HG02970 (cell line): ENCODE results near the gene TMEM273.
A peak's percentile ranks its signal among the peaks of the same experiment; 100 is the strongest.

ENCODE experiments used
- ATAC-seq: cut with Tn5 transposase; IDR thresholded peaks from one replicate; pipeline ENCODE4 v1.9.1; 2021; ENCODE audit warnings: mild to moderate bottlenecking, moderate library complexity, moderate number of reproducible peaks; ENCODE audit not compliant: unreplicated experiment, low FRiP score

TMEM273 gene

GRCh38 chr10:49187950-49188761 lies at the start of gene TMEM273:
TMEM273 (minus strand) TSS chr10:49188391; CDS start chr10:49188336, 55 bp downstream.
- ATAC-seq: peak; percentile 57

GRCh38 chr10:49237985-49238384 lies 49.8 kb upstream of the TMEM273 start:
- ATAC-seq: no peak

- ATAC-seq: no peak
Measured at GRCh38 chr10:49235392-49235791, 47.2 kb upstream of the TMEM273 start.

GRCh38 chr10:49231086-49231820 lies 43.1 kb upstream of the TMEM273 start:
- ATAC-seq: no peak

GRCh38 chr10:49230004-49230403 lies 41.8 kb upstream of the TMEM273 start:
- ATAC-seq: no peak

GRCh38 chr10:49228677-49229076 lies 40.5 kb upstream of the TMEM273 start:
- ATAC-seq: no peak

GRCh38 chr10:49227406-49227805 lies 39.2 kb upstream of the TMEM273 start:
- ATAC-seq: no peak

GRCh38 chr10:49226594-49226993 lies 38.4 kb upstream of the TMEM273 start:
- no peak for ATAC-seq

- no peak for ATAC-seq
Measured at GRCh38 chr10:49225218-49225876, 37.2 kb upstream of the TMEM273 start.

GRCh38 chr10:49223205-49223604 lies 35.0 kb upstream of the TMEM273 start:
- no peak for ATAC-seq

GRCh38 chr10:49222170-49222569 lies 34.0 kb upstream of the TMEM273 start:
- ATAC-seq: no peak

GRCh38 chr10:49220679-49221078 lies 32.5 kb upstream of the TMEM273 start:
- no peak for ATAC-seq

GRCh38 chr10:49220031-49220430 lies 31.8 kb upstream of the TMEM273 start:
- no peak for ATAC-seq

GRCh38 chr10:49219248-49219647 lies 31.1 kb upstream of the TMEM273 start:
- no peak for ATAC-seq

- ATAC-seq: no peak
Measured at GRCh38 chr10:49218480-49218879, 30.3 kb upstream of the TMEM273 start.

GRCh38 chr10:49217645-49218044 lies 29.5 kb upstream of the TMEM273 start:
- ATAC-seq: no peak

- no peak for ATAC-seq
Measured at GRCh38 chr10:49213211-49213610, 25.0 kb upstream of the TMEM273 start.

GRCh38 chr10:49212783-49213182 lies 24.6 kb upstream of the TMEM273 start:
- ATAC-seq: no peak

- ATAC-seq: no peak
Measured at GRCh38 chr10:49212076-49212475, 23.9 kb upstream of the TMEM273 start.

- no peak for ATAC-seq
Measured at GRCh38 chr10:49208996-49209395, 20.8 kb upstream of the TMEM273 start.

- ATAC-seq: no peak
Measured at GRCh38 chr10:49207936-49208487, 19.8 kb upstream of the TMEM273 start.
